Mesothelial cell of epicardium (in vitro differentiated cells): ENCODE measurements around the gene BTBD6. TPM values are rescaled to one million over a fixed set of nuclear protein-coding genes. Genes with fewer than 3 reads are reported as not detected.

Experiments used
- DNase-seq, 2 experiments: peaks; one replicate each; pipeline ENCODE4 v3.0.0; 2021; ENCODE audit warnings: low spot score in 2 of 2; ENCODE audit not compliant: unreplicated experiment in 2 of 2
- H3K27ac Mint-ChIP-seq: 2 replicates; pipeline ENCODE4 v1.8.0; 2021; ENCODE audit warnings: mixed read lengths
- H3K27me3 Mint-ChIP-seq: 2 replicates; pipeline ENCODE4 v1.8.0; 2021; ENCODE audit warnings: low read depth, mixed read lengths
- H3K36me3 Mint-ChIP-seq: 2 replicates; pipeline ENCODE4 v1.8.0; 2021; ENCODE audit warnings: mixed read lengths
- H3K4me1 Mint-ChIP-seq: 2 replicates; pipeline ENCODE4 v1.8.0; 2021; ENCODE audit warnings: mixed read lengths
- H3K4me3 Mint-ChIP-seq: 2 replicates; pipeline ENCODE4 v1.8.0; 2021; ENCODE audit warnings: mild to moderate bottlenecking, moderate library complexity, mixed read lengths
- H3K9me3 Mint-ChIP-seq: 2 replicates; pipeline ENCODE4 v1.8.0; 2021; ENCODE audit warnings: mixed read lengths
- total RNA-seq: library from RNA; stranded (reverse); gene quantifications from 3 replicates; pipeline ENCODE4 v1.2.1, GENCODE V29; 2021
- TF ChIP-seq, protein P1 (sequence below): fragments of 200-600 bp; sonication (generic); IDR thresholded peaks from one replicate; pipeline ENCODE4 v1.5.0; 2021; ENCODE audit warnings: antibody characterized with exemption; ENCODE audit not compliant: unreplicated experiment

The BTBD6 gene
- total RNA-seq, 1 donor from 2014 or later: 38.4 TPM

DNA sequence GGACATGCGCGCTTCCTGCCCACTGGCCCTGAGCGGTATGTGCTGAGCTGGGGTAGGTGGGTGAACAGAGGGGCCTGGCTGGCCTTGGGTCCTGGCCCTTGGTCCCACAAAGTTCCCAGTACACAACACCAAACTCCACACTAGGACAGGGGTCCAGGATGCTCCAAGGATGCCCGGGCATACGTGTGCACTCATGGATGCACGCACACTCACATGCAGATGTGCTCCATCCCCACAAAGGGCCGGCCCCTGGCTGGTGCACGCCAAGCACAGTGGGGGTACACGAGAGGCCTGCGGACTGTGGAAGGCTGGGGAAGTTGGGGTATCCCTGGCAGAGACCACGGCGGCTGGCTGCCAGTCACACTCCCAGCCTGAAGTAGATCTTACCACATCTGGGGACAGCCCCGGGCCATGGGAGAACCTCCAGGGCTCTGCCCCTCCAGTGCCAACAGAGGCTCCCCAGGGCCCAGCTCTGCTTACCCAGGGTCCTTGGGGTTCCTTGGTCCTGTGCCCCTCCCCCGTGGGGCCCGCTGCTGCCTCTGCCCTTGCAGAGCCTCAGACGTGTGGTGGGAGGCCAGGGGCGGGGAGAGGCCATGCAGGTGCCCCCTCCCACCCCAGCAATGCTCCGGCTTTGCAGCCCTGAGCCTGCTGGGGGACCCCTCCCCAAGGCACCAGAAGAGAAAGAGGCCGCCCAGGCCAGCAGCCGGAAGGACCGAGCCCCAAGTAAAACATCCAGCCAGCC, 43.2 kb upstream of the BTBD6 start:
- TF ChIP-seq, protein P1, sequence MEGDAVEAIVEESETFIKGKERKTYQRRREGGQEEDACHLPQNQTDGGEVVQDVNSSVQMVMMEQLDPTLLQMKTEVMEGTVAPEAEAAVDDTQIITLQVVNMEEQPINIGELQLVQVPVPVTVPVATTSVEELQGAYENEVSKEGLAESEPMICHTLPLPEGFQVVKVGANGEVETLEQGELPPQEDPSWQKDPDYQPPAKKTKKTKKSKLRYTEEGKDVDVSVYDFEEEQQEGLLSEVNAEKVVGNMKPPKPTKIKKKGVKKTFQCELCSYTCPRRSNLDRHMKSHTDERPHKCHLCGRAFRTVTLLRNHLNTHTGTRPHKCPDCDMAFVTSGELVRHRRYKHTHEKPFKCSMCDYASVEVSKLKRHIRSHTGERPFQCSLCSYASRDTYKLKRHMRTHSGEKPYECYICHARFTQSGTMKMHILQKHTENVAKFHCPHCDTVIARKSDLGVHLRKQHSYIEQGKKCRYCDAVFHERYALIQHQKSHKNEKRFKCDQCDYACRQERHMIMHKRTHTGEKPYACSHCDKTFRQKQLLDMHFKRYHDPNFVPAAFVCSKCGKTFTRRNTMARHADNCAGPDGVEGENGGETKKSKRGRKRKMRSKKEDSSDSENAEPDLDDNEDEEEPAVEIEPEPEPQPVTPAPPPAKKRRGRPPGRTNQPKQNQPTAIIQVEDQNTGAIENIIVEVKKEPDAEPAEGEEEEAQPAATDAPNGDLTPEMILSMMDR: no peak

DNA sequence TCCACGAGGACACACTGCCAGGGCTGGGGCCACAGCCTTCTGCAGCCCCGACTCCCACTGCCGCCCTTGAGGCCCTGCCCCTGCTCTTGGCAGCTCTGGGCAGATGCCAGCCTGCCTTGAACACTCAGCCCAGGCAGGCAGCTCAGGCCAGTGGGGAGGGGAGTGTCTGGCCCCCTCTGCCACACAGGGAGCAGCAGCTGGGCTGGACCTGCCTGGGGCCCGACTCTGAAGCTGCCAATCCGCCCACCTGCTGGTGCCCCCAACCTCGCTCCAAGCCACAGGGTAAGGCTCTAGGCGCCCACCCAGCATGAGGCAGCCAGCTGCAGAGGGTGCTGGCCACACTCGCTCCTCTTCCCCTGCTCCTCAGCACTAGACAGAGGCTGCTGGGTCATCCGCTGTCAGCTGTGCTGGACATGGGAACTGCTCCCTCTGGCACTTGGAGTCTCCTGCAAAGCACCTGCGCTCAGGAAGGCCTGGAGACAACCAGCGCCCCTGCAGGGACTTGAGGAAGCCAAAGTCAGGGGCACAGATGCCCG, 42.6 kb upstream of the BTBD6 start:
- Mint-ChIP-seq H3K27ac (no peak overlapping the region), H3K4me1 (no peaks in the 10 kb centered on the region), H3K4me3 (no peak overlapping the region), H3K27me3 (no peaks in the 10 kb centered on the region), H3K36me3 (no peaks in the 10 kb centered on the region), H3K9me3 (no peaks in the 10 kb centered on the region)
- TF ChIP-seq, protein P1: no peak
- DNase-seq: no peak

More for the DNA sequence above, 43.2 kb upstream of the BTBD6 start:
- no peak overlapping the region for H3K27ac Mint-ChIP-seq
- H3K9me3 Mint-ChIP-seq: no peaks in the 10 kb centered on the region
- no peak for DNase-seq
- H3K4me3 Mint-ChIP-seq: no peak overlapping the region
- H3K4me1 Mint-ChIP-seq: no peaks in the 10 kb centered on the region
- H3K27me3 Mint-ChIP-seq: no peaks in the 10 kb centered on the region
- no peaks in the 10 kb centered on the region for H3K36me3 Mint-ChIP-seq

DNA sequence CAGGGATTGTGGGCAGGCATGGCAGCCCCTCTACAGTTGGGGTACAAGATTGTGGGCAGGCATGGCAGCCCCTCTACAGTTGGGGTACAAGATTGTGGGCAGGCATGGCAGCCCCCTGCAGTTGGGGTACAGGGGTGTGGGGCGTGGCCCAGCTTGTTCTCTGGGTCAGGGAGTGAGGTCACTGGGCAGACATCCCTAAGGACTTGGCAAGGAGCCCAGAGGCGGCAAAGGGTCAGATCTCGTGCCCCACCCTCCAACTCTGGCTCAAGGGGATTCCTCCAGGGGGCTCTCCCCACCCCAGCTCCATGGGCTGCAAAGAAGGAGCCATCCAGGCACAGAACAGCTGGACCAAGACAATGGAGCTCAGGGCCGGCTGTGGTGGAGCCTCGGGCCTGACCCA, 41.5 kb upstream of the BTBD6 start:
- H3K4me3 Mint-ChIP-seq: no peak overlapping the region
- DNase-seq: no peak
- H3K27me3 Mint-ChIP-seq: no peaks in the 10 kb centered on the region
- no peaks in the 10 kb centered on the region for H3K4me1 Mint-ChIP-seq
- H3K9me3 Mint-ChIP-seq: no peaks in the 10 kb centered on the region
- H3K27ac Mint-ChIP-seq: no peak overlapping the region
- TF ChIP-seq, protein P1: no peak
- no peaks in the 10 kb centered on the region for H3K36me3 Mint-ChIP-seq

DNA sequence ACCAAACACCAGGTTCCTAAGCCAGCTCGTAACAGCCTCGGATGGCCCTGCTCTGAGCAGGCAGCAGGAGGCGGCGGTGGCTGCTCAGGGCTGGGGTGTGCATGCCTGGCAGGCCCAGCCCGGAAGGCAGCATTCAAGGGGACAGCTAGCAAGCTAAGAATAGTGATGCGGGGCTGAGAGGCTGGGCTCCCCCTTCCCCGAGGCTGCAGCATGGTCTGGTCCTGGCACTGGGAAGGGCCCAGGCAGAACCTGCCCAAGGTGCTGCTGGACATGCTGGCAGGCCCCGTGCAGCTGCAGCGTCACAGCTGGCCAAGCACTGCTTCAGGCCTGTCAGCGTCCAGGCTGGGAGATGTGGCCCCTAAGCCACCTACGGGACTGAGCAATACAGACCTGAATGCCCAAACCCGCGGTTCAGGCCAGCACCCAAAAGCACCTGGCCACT, 40.9 kb upstream of the BTBD6 start:
- Mint-ChIP-seq H3K9me3 (no peaks in the 10 kb centered on the region), H3K27ac (no peak overlapping the region), H3K36me3 (peaks cover 2% of the 10 kb centered on the region), H3K4me1 (no peaks in the 10 kb centered on the region), H3K27me3 (no peaks in the 10 kb centered on the region), H3K4me3 (no peak overlapping the region)
- no peak for DNase-seq
- TF ChIP-seq, protein P1: no peak

DNA sequence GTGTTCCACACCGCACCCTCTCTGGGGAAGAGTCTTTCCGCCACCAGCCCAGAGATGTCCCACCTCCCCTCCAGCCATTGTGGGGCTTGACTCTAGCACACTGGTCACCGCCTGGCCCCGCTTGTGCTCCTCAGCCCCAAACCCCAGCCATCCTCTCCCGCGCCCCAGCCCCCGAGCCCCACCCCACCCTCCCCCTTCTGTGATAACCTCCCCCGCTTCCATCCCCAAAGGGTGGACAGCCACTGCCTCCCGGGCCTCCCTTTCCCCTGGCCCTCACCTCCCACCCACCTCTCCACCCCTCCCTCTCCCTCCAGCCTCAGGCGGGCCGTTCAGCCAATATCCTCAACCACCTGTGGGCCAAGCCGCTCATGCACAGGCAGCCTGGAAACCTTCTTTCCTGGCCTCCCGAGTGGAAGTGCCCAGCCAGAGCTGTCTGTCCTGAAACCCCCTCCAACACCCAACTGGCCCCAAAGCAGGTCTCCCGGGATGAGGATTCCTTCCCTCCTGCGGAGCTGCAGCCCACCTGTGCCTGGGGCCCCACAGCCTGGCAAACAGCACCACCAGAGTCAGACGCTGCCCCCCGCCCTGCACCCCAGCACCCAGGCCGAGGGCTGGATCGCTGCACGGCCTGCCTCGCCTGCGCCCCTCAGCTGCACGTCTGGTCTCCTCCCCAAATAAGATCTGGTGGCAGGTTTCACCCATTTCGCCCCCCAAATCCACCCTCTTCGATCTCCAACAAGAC, 40.2 kb upstream of the BTBD6 start:
- TF ChIP-seq, protein P1: no peak
- no peak overlapping the region for H3K4me3 Mint-ChIP-seq
- peaks cover 2% of the 10 kb centered on the region for H3K36me3 Mint-ChIP-seq
- no peak for DNase-seq
- no peaks in the 10 kb centered on the region for H3K27me3 Mint-ChIP-seq
- H3K27ac Mint-ChIP-seq: peak overlapping the region; percentile 34
- no peaks in the 10 kb centered on the region for H3K9me3 Mint-ChIP-seq
- no peaks in the 10 kb centered on the region for H3K4me1 Mint-ChIP-seq
